Ishikawa (cell line): ENCODE data around the gene CSRNP2.

Experiments
- CEBPB ChIP-seq: IDR thresholded peaks from 2 replicates; pipeline ENCODE4 v1.6.1; 2012
- CREB1 ChIP-seq: IDR thresholded peaks from 2 replicates; pipeline ENCODE4 v1.6.1; 2012; ENCODE audit warnings: low read depth
- EGR1 ChIP-seq: IDR thresholded peaks from 2 replicates; pipeline ENCODE4 v1.6.1; 2012
- EP300 ChIP-seq: IDR thresholded peaks from 2 replicates; pipeline ENCODE4 v1.6.1; 2012; ENCODE audit warnings: borderline replicate concordance
- FOXM1 ChIP-seq: IDR thresholded peaks from 2 replicates; pipeline ENCODE4 v1.6.1; 2012; ENCODE audit warnings: low read depth, borderline replicate concordance
- NFIC ChIP-seq: IDR thresholded peaks from 2 replicates; pipeline ENCODE4 v1.6.1; 2012
- RAD21 ChIP-seq: IDR thresholded peaks from 2 replicates; pipeline ENCODE4 v1.6.1; 2012; ENCODE audit warnings: low read depth
- REST ChIP-seq: IDR thresholded peaks from 2 replicates; pipeline ENCODE4 v1.6.1; 2012; ENCODE audit warnings: low read depth, mild to moderate bottlenecking
- TAF1 ChIP-seq: IDR thresholded peaks from 2 replicates; pipeline ENCODE4 v1.6.1; 2012; ENCODE audit warnings: low read depth, mild to moderate bottlenecking
- TCF12 ChIP-seq: IDR thresholded peaks from 2 replicates; pipeline ENCODE4 v1.6.1; 2012; ENCODE audit warnings: low read depth
- TEAD4 ChIP-seq: IDR thresholded peaks from 2 replicates; pipeline ENCODE4 v1.6.1; 2012
- YY1 ChIP-seq: IDR thresholded peaks from 2 replicates; pipeline ENCODE4 v1.6.1; 2012; ENCODE audit warnings: low read depth
- ZBTB7A ChIP-seq: IDR thresholded peaks from 2 replicates; pipeline ENCODE4 v1.6.1; 2012; ENCODE audit warnings: low read depth
- TF ChIP-seq, protein P1 (sequence below): IDR thresholded peaks from 2 replicates; pipeline ENCODE4 v1.6.1; 2012
- TF ChIP-seq, protein P2 (sequence below): IDR thresholded peaks from 2 replicates; pipeline ENCODE4 v1.6.1; 2012

The CSRNP2 gene

DNA sequence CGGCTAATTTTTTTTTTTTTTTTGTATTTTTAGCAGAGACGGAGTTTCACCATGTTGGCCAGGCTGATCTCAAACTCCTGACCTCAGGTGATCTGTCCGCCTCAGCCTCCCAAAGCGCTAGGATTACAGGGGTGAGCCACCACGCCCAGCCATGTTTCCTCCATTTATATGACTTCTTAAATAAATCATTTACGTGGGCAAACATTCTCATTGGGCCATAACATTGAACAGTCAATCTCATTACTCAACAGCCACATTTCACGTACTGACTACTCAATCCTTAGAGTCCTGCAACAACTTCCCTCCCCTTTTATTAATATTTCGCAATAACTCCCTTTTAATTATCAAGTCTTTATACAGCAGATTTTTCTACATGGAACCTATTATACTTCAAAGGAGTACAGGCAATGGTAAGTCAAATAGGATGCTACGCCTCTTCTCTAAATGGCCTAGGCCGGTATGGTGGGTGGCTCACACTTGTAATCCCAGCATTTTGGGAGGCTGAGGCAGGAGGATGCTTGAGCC, 7.4 kb upstream of the CSRNP2 start:
- no peak for TF ChIP-seq FOXM1
- peak; percentile 82 for TF ChIP-seq CEBPB
- TF ChIP-seq NFIC: no peak
- TF ChIP-seq TEAD4: no peak

DNA sequence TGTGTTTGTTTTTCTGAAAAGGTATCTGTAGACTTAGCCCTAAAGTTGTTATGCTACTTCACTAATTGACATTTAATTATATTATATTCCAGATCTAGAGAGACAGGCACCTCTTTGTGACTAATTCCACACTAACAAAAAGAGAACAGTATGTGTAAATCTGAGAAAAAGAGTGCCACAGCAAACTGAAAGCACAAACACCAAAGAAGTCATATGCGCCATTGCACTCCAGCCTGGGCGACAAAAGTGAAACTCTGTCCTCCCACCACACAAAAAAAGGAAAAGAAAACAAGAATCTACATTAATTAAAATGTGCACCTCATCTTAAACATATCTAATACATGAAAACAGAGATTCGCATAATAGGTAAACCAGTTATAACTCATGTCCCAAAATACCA, 4.4 kb upstream of the CSRNP2 start:
- TF ChIP-seq, protein P1, sequence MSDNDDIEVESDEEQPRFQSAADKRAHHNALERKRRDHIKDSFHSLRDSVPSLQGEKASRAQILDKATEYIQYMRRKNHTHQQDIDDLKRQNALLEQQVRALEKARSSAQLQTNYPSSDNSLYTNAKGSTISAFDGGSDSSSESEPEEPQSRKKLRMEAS: no peak
- TF ChIP-seq TEAD4: no peak
- TF ChIP-seq, protein P2, sequence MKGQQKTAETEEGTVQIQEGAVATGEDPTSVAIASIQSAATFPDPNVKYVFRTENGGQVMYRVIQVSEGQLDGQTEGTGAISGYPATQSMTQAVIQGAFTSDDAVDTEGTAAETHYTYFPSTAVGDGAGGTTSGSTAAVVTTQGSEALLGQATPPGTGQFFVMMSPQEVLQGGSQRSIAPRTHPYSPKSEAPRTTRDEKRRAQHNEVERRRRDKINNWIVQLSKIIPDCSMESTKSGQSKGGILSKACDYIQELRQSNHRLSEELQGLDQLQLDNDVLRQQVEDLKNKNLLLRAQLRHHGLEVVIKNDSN: no peak
- TF ChIP-seq FOXM1: no peak
- TF ChIP-seq EGR1: no peak
- TF ChIP-seq RAD21: no peak
- no peak for TF ChIP-seq TAF1
- TF ChIP-seq EP300: no peak
- no peak for TF ChIP-seq REST
- TF ChIP-seq TCF12: no peak
- TF ChIP-seq CREB1: no peak
- no peak for TF ChIP-seq CEBPB
- TF ChIP-seq NFIC: no peak
- TF ChIP-seq YY1: no peak
- TF ChIP-seq ZBTB7A: no peak

DNA sequence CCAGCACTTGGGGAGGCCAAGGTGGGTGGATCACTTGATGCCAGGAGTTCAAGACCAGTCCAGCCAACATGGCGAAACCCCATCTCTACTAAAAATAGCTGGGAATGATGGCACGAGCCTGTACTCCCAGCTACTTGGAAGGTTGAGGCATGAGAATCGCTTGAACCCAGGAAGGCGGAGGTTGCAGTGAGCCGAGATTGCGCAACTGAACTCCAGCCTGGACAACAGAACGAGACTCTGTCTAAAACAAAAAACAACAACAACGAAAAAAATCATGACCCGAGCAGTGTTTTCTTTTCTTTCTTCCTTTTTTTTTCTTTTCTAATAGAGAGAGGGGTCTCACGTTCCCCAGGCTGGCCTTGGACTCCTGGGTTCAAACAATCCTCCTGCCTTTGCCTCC, 3.5 kb upstream of the CSRNP2 start:
- peak; percentile 88 for TF ChIP-seq CEBPB
- TF ChIP-seq EP300: no peak

- TF ChIP-seq REST (no peak), RAD21 (no peak), TCF12 (no peak), TEAD4 (no peak), NFIC (no peak), FOXM1 (no peak), EGR1 (no peak), TAF1 (no peak), ZBTB7A (no peak), CREB1 (no peak), YY1 (no peak), EP300 (no peak), CEBPB (no peak)
- TF ChIP-seq, protein P2: no peak
- TF ChIP-seq, protein P1: no peak
Observed at GRCh38 chr12:51085757-51086156, 2.4 kb upstream of the CSRNP2 start.

DNA sequence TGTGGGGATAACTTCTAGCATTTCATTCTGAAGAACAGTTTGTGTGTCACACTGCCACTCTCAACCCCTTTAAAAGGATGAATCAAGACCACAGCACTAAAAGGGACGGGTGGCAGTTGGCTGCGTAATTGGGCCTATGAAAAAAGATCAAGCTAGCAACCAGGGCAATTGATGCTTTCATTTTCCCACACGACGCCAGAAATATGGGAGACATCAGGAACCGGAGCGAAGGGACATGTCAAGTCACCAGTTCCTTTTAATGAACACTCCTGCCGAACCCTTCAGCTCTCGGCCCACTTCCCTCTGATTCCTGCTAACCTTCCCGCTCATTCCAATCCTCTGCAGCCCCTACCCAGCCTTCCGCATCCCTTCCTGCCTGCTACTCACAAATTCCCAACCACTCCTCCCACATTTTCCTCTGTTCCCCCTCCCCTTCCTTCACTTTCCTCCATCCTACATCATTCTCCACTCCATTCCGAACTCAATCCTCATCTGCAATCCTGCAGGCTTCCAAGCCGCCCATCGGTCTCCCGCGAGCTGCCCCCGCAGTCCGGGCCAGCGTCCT, 753 bp downstream of the CSRNP2 start:
- TF ChIP-seq CEBPB (no peak), RAD21 (no peak), TEAD4 (no peak), TAF1 (no peak), NFIC (no peak), ZBTB7A (no peak), YY1 (no peak), EP300 (no peak), FOXM1 (no peak)
- TF ChIP-seq, protein P2: no peak
- TF ChIP-seq, protein P1: no peak; the same call in 1 of the 2 replicates
